ENCODE measurements around the gene FCN3. TPM values are rescaled to one million over a fixed set of nuclear protein-coding genes. Genes with fewer than 3 reads are reported as not detected.

The FCN3 gene
- total RNA-seq, 5 donors from 2014 or later (not counting 1 experiment from before 2014, with no cell fraction given): 0.26 to 0.44 (median 0.38) TPM; not detected in 2

GRCh38 chr1:27349784-27350662 is 24.6 kb downstream of the FCN3 start:
- Mint-ChIP-seq H3K4me1 (peaks cover 17 to 28% (median 18%) of the 10 kb centered on the region in 3 donors), H3K27ac (peak overlapping the region in 1 of 2 donors; percentile 11), H3K36me3 (peaks cover 9% of the 10 kb centered on the region), H3K9me3 (no peaks in the 10 kb centered on the region), H3K4me3 (no peak overlapping the region), H3K27me3 (no peaks in the 10 kb centered on the region)
- ATAC-seq (replicated peaks in 1 of 4) (peak; percentile 47 to 64 (median 54)), DNase-seq (peak in 1 of 35 experiments; percentile 17)
- Histone ChIP-seq H3K4me3 (ENCODE audit: control insufficient read depth in 1 of 2, extremely low read depth in 1 of 2, low read length in 1 of 2) (no peak overlapping the region), H3K27me3 (replicated peaks in 1 of 2; ENCODE audit: control insufficient read depth in 2 of 2, extremely low read depth in 1 of 2, insufficient read depth in 2 of 2, low read length in 1 of 2) (no peaks in the 10 kb centered on the region), H3K36me3 (ENCODE audit: control insufficient read depth in 2 of 2, extremely low read depth in 1 of 2, insufficient read depth in 1 of 2, low read length in 1 of 2) (peaks cover 29 to 57% of the 10 kb centered on the region in 2 donors), H3K27ac (ENCODE audit: low read length) (no peak overlapping the region), H3K4me1 (ENCODE audit: control insufficient read depth in 1 of 2, extremely low read depth in 1 of 2, insufficient read depth in 2 of 2, low read length in 2 of 2) (peaks cover 3 to 41% of the 10 kb centered on the region in 2 experiments), H3K9me3 (no peaks in the 10 kb centered on the region)
- WGBS (ENCODE audit: insufficient coverage): 93% methylated on average over 70 of the region's 84 CpGs
- CTCF ChIA-PET: interaction anchor here in 1 of 2 donors (1.0 kb wide), 1 partner anchor 49 kb away, joined by 3 read pairs; no protein-coding TSS in a partner anchor
- POLR2A ChIA-PET: interaction anchor here (0.7 to 1.2 kb wide), 3 partner anchors 8 to 241 kb away, joined by 3 to 6 read pairs (median 3); partner anchors contain the start of gene SYTL1 (in 1 of the 2)

GRCh38 chr1:27348861-27349783 is 25.5 kb downstream of the FCN3 start:
- Histone ChIP-seq H3K4me1 (ENCODE audit: control insufficient read depth in 1 of 2, extremely low read depth in 1 of 2, insufficient read depth in 2 of 2, low read length in 2 of 2) (peaks cover 4 to 49% of the 10 kb centered on the region in 2 experiments), H3K27ac (ENCODE audit: low read length) (peak overlapping the region; percentile 14), H3K27me3 (replicated peaks in 1 of 2; ENCODE audit: control insufficient read depth in 2 of 2, extremely low read depth in 1 of 2, insufficient read depth in 2 of 2, low read length in 1 of 2) (no peaks in the 10 kb centered on the region), H3K9me3 (no peaks in the 10 kb centered on the region), H3K36me3 (ENCODE audit: control insufficient read depth in 2 of 2, extremely low read depth in 1 of 2, insufficient read depth in 1 of 2, low read length in 1 of 2) (peaks cover 30 to 57% of the 10 kb centered on the region in 2 donors), H3K4me3 (ENCODE audit: control insufficient read depth in 1 of 2, extremely low read depth in 1 of 2, low read length in 1 of 2) (peak overlapping the region; percentile 15 to 54)
- H3K9me3 Mint-ChIP-seq: no peaks in the 10 kb centered on the region
- ChIA-PET CTCF (no interaction called here), POLR2A (interaction anchor here in 1 of 2 donors (0.7 to 1.2 kb wide), 2 partner anchors 13 to 240 kb away, joined by 3 to 6 read pairs; no protein-coding TSS in a partner anchor)
- peak in 10 of 35 experiments; percentile 15 to 51 (median 42) for DNase-seq
- H3K4me1 Mint-ChIP-seq: peaks cover 22 to 34% (median 23%) of the 10 kb centered on the region in 3 donors
- H3K27ac Mint-ChIP-seq: peak overlapping the region; percentile 36 to 80
- WGBS (ENCODE audit: insufficient coverage): 69% methylated on average over 33 of the region's 51 CpGs
- peak overlapping the region in 2 of 3 donors; percentile 64 to 68 for H3K4me3 Mint-ChIP-seq
- H3K36me3 Mint-ChIP-seq: peaks cover 9% of the 10 kb centered on the region
- no peaks in the 10 kb centered on the region for H3K27me3 Mint-ChIP-seq
- ATAC-seq (replicated peaks in 1 of 4): peak; percentile 74 to 88 (median 80)

GRCh38 chr1:27346991-27347624 is 27.5 kb downstream of the FCN3 start:
- no peaks in the 10 kb centered on the region for H3K9me3 ChIP-seq
- ATAC-seq (replicated peaks in 1 of 4): no peak
- no peaks in the 10 kb centered on the region for H3K27me3 Mint-ChIP-seq
- 97% methylated on average over 10 of the region's 14 CpGs for WGBS (ENCODE audit: insufficient coverage)
- peaks cover 9% of the 10 kb centered on the region for H3K36me3 Mint-ChIP-seq
- no peaks in the 10 kb centered on the region for H3K9me3 Mint-ChIP-seq
- DNase-seq: no peak
- peak overlapping the region in 1 of 2 donors; percentile 48 for H3K27ac Mint-ChIP-seq
- peaks cover 30 to 48% (median 36%) of the 10 kb centered on the region in 3 donors for H3K4me1 Mint-ChIP-seq
- no peak overlapping the region for H3K4me3 ChIP-seq (ENCODE audit: control insufficient read depth in 1 of 2, extremely low read depth in 1 of 2, low read length in 1 of 2)
- H3K4me1 ChIP-seq (ENCODE audit: control insufficient read depth in 1 of 2, extremely low read depth in 1 of 2, insufficient read depth in 2 of 2, low read length in 2 of 2): peaks cover 10 to 66% of the 10 kb centered on the region in 2 experiments
- H3K27ac ChIP-seq (ENCODE audit: low read length): peak overlapping the region; percentile 34
- peaks cover 25 to 49% of the 10 kb centered on the region in 2 donors for H3K36me3 ChIP-seq (ENCODE audit: control insufficient read depth in 2 of 2, extremely low read depth in 1 of 2, insufficient read depth in 1 of 2, low read length in 1 of 2)
- ChIA-PET CTCF (no interaction called here), POLR2A (no interaction called here)
- H3K27me3 ChIP-seq (replicated peaks in 1 of 2; ENCODE audit: control insufficient read depth in 2 of 2, extremely low read depth in 1 of 2, insufficient read depth in 2 of 2, low read length in 1 of 2): no peaks in the 10 kb centered on the region
- H3K4me3 Mint-ChIP-seq: no peak overlapping the region

GRCh38 chr1:27346357-27346756 is 28.3 kb downstream of the FCN3 start:
- POLR2A ChIA-PET: no interaction called here
- WGBS (ENCODE audit: insufficient coverage): 80% methylated on average over 1 of the region's 8 CpGs
- DNase-seq: no peak

GRCh38 chr1:27345272-27345671 is 29.4 kb downstream of the FCN3 start:
- H3K27ac Mint-ChIP-seq: peak overlapping the region; percentile 84 to 86
- H3K4me3 Mint-ChIP-seq: peak overlapping the region in 2 of 3 donors; percentile 66 to 68
- Histone ChIP-seq H3K4me3 (ENCODE audit: control insufficient read depth in 1 of 2, extremely low read depth in 1 of 2, low read length in 1 of 2) (peak overlapping the region in 1 of 2 donors; percentile 17), H3K27me3 (replicated peaks in 1 of 2; ENCODE audit: control insufficient read depth in 2 of 2, extremely low read depth in 1 of 2, insufficient read depth in 2 of 2, low read length in 1 of 2) (no peaks in the 10 kb centered on the region), H3K27ac (ENCODE audit: low read length) (no peak overlapping the region), H3K9me3 (no peaks in the 10 kb centered on the region), H3K4me1 (ENCODE audit: control insufficient read depth in 1 of 2, extremely low read depth in 1 of 2, insufficient read depth in 2 of 2, low read length in 2 of 2) (peaks cover 16 to 81% of the 10 kb centered on the region in 2 experiments), H3K36me3 (ENCODE audit: control insufficient read depth in 2 of 2, extremely low read depth in 1 of 2, insufficient read depth in 1 of 2, low read length in 1 of 2) (peaks cover 12 to 32% of the 10 kb centered on the region in 2 donors)
- POLR2A ChIA-PET: interaction anchor here (0.5 to 0.6 kb wide), 2 partner anchors 171 to 258 kb away, joined by 3 to 4 read pairs; partner anchors contain the start of gene AHDC1 (in 1 of the 2)
- DNase-seq (no peak), ATAC-seq (replicated peaks in 1 of 4) (no peak)
- H3K4me1 Mint-ChIP-seq: peaks cover 41 to 62% (median 46%) of the 10 kb centered on the region in 3 donors
- no peaks in the 10 kb centered on the region for H3K27me3 Mint-ChIP-seq
- CTCF ChIA-PET: interaction anchor here in 1 of 2 donors (0.8 to 1.8 kb wide), 2 partner anchors 13 to 43 kb away, joined by 3 to 7 read pairs; no protein-coding TSS in a partner anchor
- H3K36me3 Mint-ChIP-seq: peaks cover 9% of the 10 kb centered on the region
- WGBS (ENCODE audit: insufficient coverage): 93% methylated on average over 12 of the region's 12 CpGs
- no peaks in the 10 kb centered on the region for H3K9me3 Mint-ChIP-seq

More at GRCh38 chr1:27346357-27346756, 28.3 kb downstream of the FCN3 start:
- Mint-ChIP-seq H3K9me3 (no peaks in the 10 kb centered on the region), H3K27me3 (no peaks in the 10 kb centered on the region), H3K4me1 (peaks cover 33 to 52% (median 39%) of the 10 kb centered on the region in 3 donors), H3K36me3 (peaks cover 9% of the 10 kb centered on the region), H3K4me3 (peak overlapping the region in 2 of 3 donors; percentile 37 to 68), H3K27ac (peak overlapping the region; percentile 57 to 77)
- no peak for ATAC-seq (replicated peaks in 1 of 4)
- Histone ChIP-seq H3K4me3 (ENCODE audit: control insufficient read depth in 1 of 2, extremely low read depth in 1 of 2, low read length in 1 of 2) (no peak overlapping the region), H3K27me3 (replicated peaks in 1 of 2; ENCODE audit: control insufficient read depth in 2 of 2, extremely low read depth in 1 of 2, insufficient read depth in 2 of 2, low read length in 1 of 2) (no peaks in the 10 kb centered on the region), H3K9me3 (no peaks in the 10 kb centered on the region), H3K36me3 (ENCODE audit: control insufficient read depth in 2 of 2, extremely low read depth in 1 of 2, insufficient read depth in 1 of 2, low read length in 1 of 2) (peaks cover 20 to 43% of the 10 kb centered on the region in 2 donors), H3K27ac (ENCODE audit: low read length) (no peak overlapping the region), H3K4me1 (ENCODE audit: control insufficient read depth in 1 of 2, extremely low read depth in 1 of 2, insufficient read depth in 2 of 2, low read length in 2 of 2) (peaks cover 10 to 71% of the 10 kb centered on the region in 2 experiments)
- CTCF ChIA-PET: interaction anchor here in 1 of 2 donors (1.8 kb wide), 1 partner anchor 42 kb away, joined by 7 read pairs; no protein-coding TSS in a partner anchor

All from T-cell (primary cell).